Thyroid gland (tissue), 4 donors: Measurements from ENCODE around the gene TP73.

Source experiments
- CTCF ChIP-seq, 6 experiments: fragments of 200-600 bp in 3 of 6; fragments of 450-650 bp in 3 of 6; sonication (generic) in 3 of 6; IDR thresholded peaks; one replicate each; pipeline ENCODE4 v1.5.1; 2016 to 2019; ENCODE audit warnings: antibody characterized with exemption in 6 of 6, mild to moderate bottlenecking in 2 of 6, inconsistent platforms in 1 of 6, moderate library complexity in 1 of 6
- POLR2A ChIP-seq, 2 donors: fragments of 450-650 bp; IDR thresholded peaks; one replicate each; pipeline ENCODE4 v1.6.1; 2017; ENCODE audit warnings: antibody characterized with exemption in 2 of 2, mild to moderate bottlenecking in 2 of 2, moderate library complexity in 1 of 2

DNA sequence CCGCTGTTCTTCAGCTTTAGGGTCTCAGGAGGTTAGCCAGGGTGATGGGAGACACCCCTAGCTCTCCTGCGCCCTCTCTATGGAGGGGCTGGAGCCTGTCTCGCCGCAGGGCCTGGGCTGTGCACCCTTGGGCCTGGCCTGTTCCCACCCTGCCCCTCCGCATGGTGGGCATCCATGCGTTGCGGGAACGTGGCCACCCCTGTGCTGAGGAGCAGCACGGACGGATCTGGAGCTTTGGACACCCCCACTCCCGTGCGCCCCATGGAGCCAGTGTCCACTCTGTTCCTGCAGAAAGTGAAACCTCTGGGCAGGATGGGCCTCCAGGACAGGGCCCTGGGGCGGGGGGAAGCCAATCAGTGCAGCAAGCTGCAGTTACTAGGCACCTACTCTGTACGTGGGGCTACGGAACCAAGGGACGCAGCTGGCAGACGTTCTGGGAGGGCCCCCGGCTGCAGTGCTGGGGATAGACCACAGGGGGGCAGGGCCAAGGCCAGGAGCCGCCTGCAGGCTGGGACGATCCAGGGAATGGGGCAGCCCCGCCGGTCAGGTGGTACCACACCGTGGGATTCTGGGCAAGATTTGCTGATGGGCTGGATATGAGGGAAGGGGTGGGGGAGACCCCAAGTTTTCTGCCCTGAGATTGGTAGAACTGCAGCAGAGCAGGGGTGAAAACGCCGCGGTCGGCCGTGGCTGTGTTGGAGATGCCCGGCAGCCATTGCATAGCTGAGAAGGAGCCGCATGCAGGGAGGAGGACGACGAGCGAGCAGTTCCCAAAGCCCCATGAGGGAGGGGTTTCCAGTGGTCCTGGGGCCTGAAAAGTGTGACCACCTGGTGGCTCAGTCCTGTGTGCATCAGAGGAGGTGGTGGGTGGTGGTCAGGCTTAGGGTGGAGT is 43.3 kb downstream of the TP73 start:
- TF ChIP-seq CTCF (IDR thresholded peaks at IDR 0.05) = peak; percentile 43 to 87 (median 74)
- TF ChIP-seq POLR2A (IDR thresholded peaks at IDR 0.05) = no peak
